Common myeloid progenitor, CD34-positive (primary cell): ENCODE data around the gene SMIM3.

ENCODE experiments used
- CTCF ChIA-PET: fragments of 350-600 bp; sonication (Branson Sonifier 250); formaldehyde crosslinking; loops from one replicate; lab custom pipeline; 2021; ENCODE audit warnings: antibody characterized with exemption; lab: Charles Lee
- POLR2A ChIA-PET: fragments of 350-600 bp; sonication (Branson Sonifier 250); formaldehyde crosslinking; loops from one replicate; lab custom pipeline; 2021; ENCODE audit warnings: antibody characterized with exemption; lab: Charles Lee
- DNase-seq, 3 donors: peaks; one replicate each; pipeline versions ENCODE4 v3.0.0 to v3.0.0-alpha.2; 2013
- H3K27ac ChIP-seq, 2 experiments: 1 replicate in 1 of 2; 2 replicates in 1 of 2; pipeline ENCODE4 v1.7.0; 2013; ENCODE audit warnings: inconsistent platforms in 2 of 2, low read length in 2 of 2, mild to moderate bottlenecking in 2 of 2, low read depth in 1 of 2, moderate library complexity in 1 of 2; ENCODE audit not compliant: severe bottlenecking in 2 of 2, insufficient read depth in 1 of 2, poor library complexity in 1 of 2
- H3K27me3 ChIP-seq, 5 experiments: replicated peaks in 2 of 5; 1 replicate in 3 of 5; 2 replicates in 2 of 5; pipeline versions ENCODE4 v1.6.1 to v1.7.0; 2013; ENCODE audit warnings: low read length in 4 of 5, mild to moderate bottlenecking in 2 of 5, moderate library complexity in 2 of 5, inconsistent platforms in 1 of 5; ENCODE audit not compliant: insufficient read depth in 5 of 5, control insufficient read depth in 4 of 5
- H3K36me3 ChIP-seq, 4 experiments: 1 replicate in 2 of 4; 2 replicates in 2 of 4; pipeline versions ENCODE4 v1.6.1 to v1.7.0; 2013; ENCODE audit warnings: low read length in 3 of 4, control low read depth in 1 of 4, mild to moderate bottlenecking in 1 of 4; ENCODE audit not compliant: control insufficient read depth in 4 of 4, insufficient read depth in 4 of 4
- H3K4me1 ChIP-seq, 4 experiments: 1 replicate in 3 of 4; 2 replicates in 1 of 4; pipeline versions ENCODE4 v1.6.1 to v1.7.1; 2013; ENCODE audit warnings: low read length in 3 of 4, mild to moderate bottlenecking in 3 of 4, control low read depth in 1 of 4, inconsistent platforms in 1 of 4, moderate library complexity in 1 of 4; ENCODE audit not compliant: control insufficient read depth in 4 of 4, insufficient read depth in 4 of 4; ENCODE audit errors: control extremely low read depth in 1 of 4
- H3K4me3 ChIP-seq, 7 experiments: 1 replicate in 4 of 7; 2 replicates in 3 of 7; pipeline versions ENCODE4 v1.5.1 to v1.7.0; 2013; ENCODE audit warnings: mild to moderate bottlenecking in 7 of 7, low read length in 6 of 7, moderate library complexity in 6 of 7, inconsistent platforms in 2 of 7, low read depth in 2 of 7, control low read depth in 1 of 7; ENCODE audit not compliant: insufficient read depth in 4 of 7, control insufficient read depth in 1 of 7; ENCODE audit errors: extremely low read depth in 1 of 7
- H3K9me3 ChIP-seq, 5 experiments: 1 replicate in 4 of 5; 2 replicates in 1 of 5; pipeline versions ENCODE4 v1.6.1 to v1.7.1; 2013; ENCODE audit warnings: low read length in 4 of 5, mild to moderate bottlenecking in 2 of 5, inconsistent platforms in 1 of 5, low read depth in 1 of 5, moderate library complexity in 1 of 5; ENCODE audit not compliant: control insufficient read depth in 4 of 5, insufficient read depth in 2 of 5; ENCODE audit errors: control extremely low read depth in 1 of 5
- WGBS: methylation state at CpG from one replicate; pipeline ENCODE4 v1.1.5; 2013; ENCODE audit not compliant: insufficient coverage; 5-methylcytosine and 5-hydroxymethylcytosine counted together

The SMIM3 gene

GRCh38 chr5:150797384-150797783 is 18.8 kb downstream of the SMIM3 start:
- Histone ChIP-seq H3K36me3 (peaks cover 7 to 29% (median 18%) of the 10 kb centered on the region in 4 experiments), H3K9me3 (no peaks in the 10 kb centered on the region), H3K4me3 (no peak overlapping the region), H3K27ac (no peak overlapping the region), H3K27me3 (no peaks in the 10 kb centered on the region), H3K4me1 (peaks cover 0 to 15% (median 8%) of the 10 kb centered on the region in 4 experiments)
- DNase-seq: no peak
- ChIA-PET POLR2A (no interaction called here), CTCF (interaction anchor here (1.2 kb wide), 2 partner anchors 10 to 42 kb away, joined by 3 read pairs; no protein-coding TSS in a partner anchor)
- 100% methylated on average over 1 of the region's 2 CpGs for WGBS

- Histone ChIP-seq H3K9me3 (peaks cover 0 to 4% (median 2%) of the 10 kb centered on the region in 5 experiments), H3K27ac (no peak overlapping the region), H3K4me1 (peaks cover 0 to 15% (median 8%) of the 10 kb centered on the region in 4 experiments), H3K36me3 (peaks cover 2 to 17% (median 7%) of the 10 kb centered on the region in 4 experiments), H3K4me3 (peak overlapping the region in 5 of 7 experiments; percentile 24 to 75 (median 55)), H3K27me3 (no peaks in the 10 kb centered on the region)
- ChIA-PET CTCF (interaction anchor here (1.0 to 3.1 kb wide), 8 partner anchors 9 to 46 kb away, joined by 3 to 19 read pairs (median 6); partner anchors contain the start of genes IRGM and SMIM3), POLR2A (no interaction called here)
- DNase-seq: peak in 2 of 3 donors; percentile 62 to 63
- 0% methylated on average over 1 of the region's 15 CpGs for WGBS
These were observed 22.8 kb downstream of the SMIM3 start for GRCh38 chr5:150801117-150801927.

GRCh38 chr5:150804388-150804787 is 25.8 kb downstream of the SMIM3 start:
- CTCF ChIA-PET: interaction anchor here (1.4 to 1.8 kb wide), 4 partner anchors 8 to 43 kb away, joined by 4 to 6 read pairs (median 6); no protein-coding TSS in a partner anchor
- POLR2A ChIA-PET: interaction anchor here (0.6 kb wide), 1 partner anchor 15 kb away, joined by 6 read pairs; no protein-coding TSS in a partner anchor
- whole genome bisulfite sequencing: 100% methylated on average over 6 of the region's 6 CpGs
- no peaks in the 10 kb centered on the region for H3K27me3 ChIP-seq
- peaks cover 0 to 5% (median 2%) of the 10 kb centered on the region in 5 experiments for H3K9me3 ChIP-seq
- no peak for DNase-seq
- no peak overlapping the region for H3K27ac ChIP-seq
- peaks cover 0 to 15% (median 8%) of the 10 kb centered on the region in 4 experiments for H3K4me1 ChIP-seq
- no peaks in the 10 kb centered on the region for H3K36me3 ChIP-seq
- no peak overlapping the region for H3K4me3 ChIP-seq

GRCh38 chr5:150809363-150809762 is 30.8 kb downstream of the SMIM3 start:
- DNase-seq: no peak
- H3K36me3 ChIP-seq: no peaks in the 10 kb centered on the region
- no peak overlapping the region for H3K27ac ChIP-seq
- 95% methylated on average over 3 of the region's 3 CpGs for WGBS
- ChIA-PET CTCF (interaction anchor here (1.0 kb wide), 1 partner anchor 38 kb away, joined by 5 read pairs; the partner anchor contains the start of gene IRGM), POLR2A (no interaction called here)
- no peaks in the 10 kb centered on the region for H3K4me1 ChIP-seq
- H3K9me3 ChIP-seq: peaks cover 0 to 7% (median 3%) of the 10 kb centered on the region in 5 experiments
- no peak overlapping the region for H3K4me3 ChIP-seq
- no peaks in the 10 kb centered on the region for H3K27me3 ChIP-seq

GRCh38 chr5:150815010-150815409 is 36.5 kb downstream of the SMIM3 start:
- H3K27ac ChIP-seq: no peak overlapping the region
- H3K4me3 ChIP-seq: no peak overlapping the region
- ChIA-PET POLR2A (no interaction called here), CTCF (interaction anchor here (1.9 kb wide), 1 partner anchor 31 kb away, joined by 7 read pairs; the partner anchor contains the start of gene IRGM)
- no peaks in the 10 kb centered on the region for H3K27me3 ChIP-seq
- H3K4me1 ChIP-seq: no peaks in the 10 kb centered on the region
- no peak for DNase-seq
- no peaks in the 10 kb centered on the region for H3K36me3 ChIP-seq
- H3K9me3 ChIP-seq: peaks cover 0 to 16% (median 3%) of the 10 kb centered on the region in 5 experiments

- no peaks in the 10 kb centered on the region for H3K4me1 ChIP-seq
- peaks cover 0 to 18% (median 6%) of the 10 kb centered on the region in 5 experiments for H3K9me3 ChIP-seq
- H3K4me3 ChIP-seq: no peak overlapping the region
- DNase-seq: no peak
- H3K36me3 ChIP-seq: no peaks in the 10 kb centered on the region
- H3K27ac ChIP-seq: no peak overlapping the region
- H3K27me3 ChIP-seq: no peaks in the 10 kb centered on the region
- ChIA-PET POLR2A (no interaction called here), CTCF (interaction anchor here (1.9 kb wide), 1 partner anchor 29 kb away, joined by 7 read pairs; the partner anchor contains the start of gene IRGM)
- WGBS: 100% methylated on average over 2 of the region's 2 CpGs
These were observed 38.4 kb downstream of the SMIM3 start for GRCh38 chr5:150816946-150817345.

- H3K27me3 ChIP-seq: no peaks in the 10 kb centered on the region
- ChIA-PET CTCF (no interaction called here), POLR2A (no interaction called here)
- H3K4me3 ChIP-seq: no peak overlapping the region
- WGBS: no CpG with 5 or more reads among the region's 5 CpGs
- no peak for DNase-seq
- H3K36me3 ChIP-seq: no peaks in the 10 kb centered on the region
- no peak overlapping the region for H3K27ac ChIP-seq
- H3K9me3 ChIP-seq: peaks cover 2 to 19% (median 3%) of the 10 kb centered on the region in 5 experiments
- H3K4me1 ChIP-seq: no peaks in the 10 kb centered on the region
These were observed 51.2 kb downstream of the SMIM3 start for GRCh38 chr5:150829744-150830143.
